Measurements from ENCODE around the gene SLC7A5. TPM values are rescaled to one million over a fixed set of nuclear protein-coding genes. Genes with fewer than 3 reads are reported as not detected.
"Not testable (repeated sequence)": the region's sequence is repeated elsewhere in the genome, so short reads cannot be mapped to it uniquely, and the experiment has no call there.

SLC7A5 gene
- polyA plus RNA-seq, 1 experiment = 60.2 TPM

- CTCF ChIA-PET = interaction anchor here (0.8 kb wide), 1 partner anchor 41 kb away, joined by 3 read pairs; no protein-coding TSS in a partner anchor
- POLR2A ChIA-PET = no interaction called here
Measured at GRCh38 chr16:87819983-87820382, 49.3 kb downstream of the SLC7A5 start.

GRCh38 chr16:87819282-87819681 lies 50.0 kb downstream of the SLC7A5 start:
- peaks cover 1% of the 10 kb centered on the region; the same call in 1 of the 2 replicates for H3K27me3 ChIP-seq (ENCODE audit: control insufficient read depth, insufficient read depth, low read length)
- TF ChIP-seq, protein P1, sequence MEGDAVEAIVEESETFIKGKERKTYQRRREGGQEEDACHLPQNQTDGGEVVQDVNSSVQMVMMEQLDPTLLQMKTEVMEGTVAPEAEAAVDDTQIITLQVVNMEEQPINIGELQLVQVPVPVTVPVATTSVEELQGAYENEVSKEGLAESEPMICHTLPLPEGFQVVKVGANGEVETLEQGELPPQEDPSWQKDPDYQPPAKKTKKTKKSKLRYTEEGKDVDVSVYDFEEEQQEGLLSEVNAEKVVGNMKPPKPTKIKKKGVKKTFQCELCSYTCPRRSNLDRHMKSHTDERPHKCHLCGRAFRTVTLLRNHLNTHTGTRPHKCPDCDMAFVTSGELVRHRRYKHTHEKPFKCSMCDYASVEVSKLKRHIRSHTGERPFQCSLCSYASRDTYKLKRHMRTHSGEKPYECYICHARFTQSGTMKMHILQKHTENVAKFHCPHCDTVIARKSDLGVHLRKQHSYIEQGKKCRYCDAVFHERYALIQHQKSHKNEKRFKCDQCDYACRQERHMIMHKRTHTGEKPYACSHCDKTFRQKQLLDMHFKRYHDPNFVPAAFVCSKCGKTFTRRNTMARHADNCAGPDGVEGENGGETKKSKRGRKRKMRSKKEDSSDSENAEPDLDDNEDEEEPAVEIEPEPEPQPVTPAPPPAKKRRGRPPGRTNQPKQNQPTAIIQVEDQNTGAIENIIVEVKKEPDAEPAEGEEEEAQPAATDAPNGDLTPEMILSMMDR (IDR thresholded peaks at IDR 0.05; ENCODE audit: insufficient read depth, low read depth, low read length) = no peak
- CTCF ChIA-PET = no interaction called here
- no peak overlapping the region for H3K4me3 ChIP-seq (ENCODE audit: low read depth, low read length)
- H3K36me3 ChIP-seq (ENCODE audit: control insufficient read depth, insufficient read depth, low read length) = no peaks in the 10 kb centered on the region
- POLR2A ChIA-PET = no interaction called here
- DNase-seq (ENCODE audit: low read depth) = no peak

More at GRCh38 chr16:87819983-87820382, 49.3 kb downstream of the SLC7A5 start:
- H3K36me3 ChIP-seq (ENCODE audit: control insufficient read depth, insufficient read depth, low read length) = no peaks in the 10 kb centered on the region
- TF ChIP-seq, protein P1 (IDR thresholded peaks at IDR 0.05; ENCODE audit: insufficient read depth, low read depth, low read length) = no peak
- H3K4me3 ChIP-seq (ENCODE audit: low read depth, low read length) = no peak overlapping the region
- DNase-seq (ENCODE audit: low read depth) = no peak
- peaks cover 1% of the 10 kb centered on the region; the same call in 1 of the 2 replicates for H3K27me3 ChIP-seq (ENCODE audit: control insufficient read depth, insufficient read depth, low read length)

DNA sequence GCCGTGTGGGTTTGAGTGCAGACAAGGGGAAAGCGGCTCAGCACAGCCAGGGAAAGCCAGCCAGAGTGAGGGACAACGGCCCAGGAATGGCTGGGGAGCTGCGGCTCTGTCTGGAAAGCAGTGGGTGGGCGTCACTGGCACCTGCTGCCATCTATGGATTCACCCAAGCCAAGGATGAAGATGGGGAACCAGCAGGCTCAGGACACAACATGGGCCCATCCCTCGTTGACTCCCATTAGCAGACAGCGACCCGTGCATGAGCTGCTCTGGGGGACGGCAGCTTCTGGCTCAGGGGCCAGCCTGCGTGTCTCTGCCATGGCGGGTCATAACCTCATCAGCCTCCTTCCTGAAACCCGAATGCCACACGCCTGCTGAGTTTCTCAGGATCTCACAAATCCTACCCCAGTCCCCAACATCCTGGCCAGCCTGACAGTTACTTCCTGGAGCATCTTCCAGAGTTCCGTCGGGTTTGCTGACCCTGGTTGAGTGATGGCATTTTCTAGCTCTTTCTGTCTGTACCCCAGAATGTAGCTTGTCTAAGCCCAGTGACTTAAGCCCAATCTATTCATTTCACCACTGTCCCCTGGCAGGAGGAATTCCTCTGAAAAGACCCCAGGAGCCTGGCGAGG lies 50.7 kb downstream of the SLC7A5 start:
- TF ChIP-seq, protein P1 (IDR thresholded peaks at IDR 0.05; ENCODE audit: insufficient read depth, low read depth, low read length) = no peak
- POLR2A ChIA-PET = no interaction called here

DNA sequence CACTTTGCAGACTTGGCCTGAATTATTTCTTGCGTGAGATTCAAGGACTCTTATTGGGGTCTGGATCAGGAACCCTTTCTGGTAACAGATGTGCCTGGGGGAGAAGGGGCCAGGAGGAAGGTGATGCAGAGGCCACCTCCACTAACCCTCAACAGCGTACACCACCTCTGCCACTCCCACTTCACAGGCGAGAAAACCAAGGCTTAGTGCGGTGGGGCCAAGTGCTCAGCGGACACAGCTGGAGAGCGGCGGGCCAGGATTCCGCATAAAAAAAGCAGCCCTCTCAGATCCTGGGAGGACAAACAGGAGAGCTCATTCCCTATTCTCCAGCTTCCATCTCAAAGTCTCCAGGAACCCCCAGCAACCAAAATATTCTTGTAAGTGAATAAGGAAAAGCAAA lies 51.4 kb downstream of the SLC7A5 start:
- POLR2A ChIA-PET = no interaction called here
- Histone ChIP-seq H3K27me3 (ENCODE audit: control insufficient read depth, insufficient read depth, low read length) (peaks cover under 1% of the 10 kb centered on the region; the same call in 1 of the 2 replicates), H3K36me3 (ENCODE audit: control insufficient read depth, insufficient read depth, low read length) (no peaks in the 10 kb centered on the region), H3K4me3 (ENCODE audit: low read depth, low read length) (no peak overlapping the region)
- DNase-seq (ENCODE audit: low read depth) = no peak
- CTCF ChIA-PET = interaction anchor here (1.2 kb wide), 1 partner anchor 32 kb away, joined by 5 read pairs; no protein-coding TSS in a partner anchor
- TF ChIP-seq, protein P1 (IDR thresholded peaks at IDR 0.05; ENCODE audit: insufficient read depth, low read depth, low read length) = no peak

More for the DNA sequence above, 50.7 kb downstream of the SLC7A5 start:
- Histone ChIP-seq H3K27me3 (ENCODE audit: control insufficient read depth, insufficient read depth, low read length) (peaks cover 1% of the 10 kb centered on the region; the same call in 1 of the 2 replicates), H3K36me3 (ENCODE audit: control insufficient read depth, insufficient read depth, low read length) (no peaks in the 10 kb centered on the region), H3K4me3 (ENCODE audit: low read depth, low read length) (no peak overlapping the region)
- DNase-seq (ENCODE audit: low read depth) = no peak
- CTCF ChIA-PET = interaction anchor here (1.2 kb wide), 1 partner anchor 31 kb away, joined by 5 read pairs; no protein-coding TSS in a partner anchor

DNA sequence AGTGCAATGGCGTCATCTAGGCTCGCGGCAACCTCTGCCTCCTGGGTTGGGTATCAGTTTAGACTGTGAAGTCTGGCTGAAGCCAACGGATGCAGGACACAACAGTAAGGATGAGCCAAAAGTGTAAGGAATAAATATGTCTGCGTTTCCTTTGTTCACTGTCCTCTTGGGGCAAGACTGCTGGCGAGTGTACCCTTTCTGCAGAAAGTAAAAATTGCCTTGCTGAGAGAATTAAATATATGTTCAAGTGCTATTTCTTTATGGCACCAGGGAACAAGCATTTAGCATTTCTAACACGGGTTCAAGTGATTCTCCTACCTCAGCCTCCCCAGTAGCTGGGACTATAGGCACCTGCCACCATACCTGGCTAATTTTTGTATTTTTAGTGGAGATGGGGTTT lies 51.9 kb downstream of the SLC7A5 start:
- H3K27me3 ChIP-seq (ENCODE audit: control insufficient read depth, insufficient read depth, low read length); H3K4me3 ChIP-seq (ENCODE audit: low read depth, low read length); DNase-seq (ENCODE audit: low read depth); POLR2A ChIA-PET; H3K36me3 ChIP-seq (ENCODE audit: control insufficient read depth, insufficient read depth, low read length): not testable (repeated sequence)
- CTCF ChIA-PET = interaction anchor here (1.2 kb wide), 1 partner anchor 32 kb away, joined by 5 read pairs; no protein-coding TSS in a partner anchor

Measured in BJ (cell line).